Peyer's patch (tissue), 4 donors: ENCODE measurements around the gene ADGRB3. TPM values are rescaled to one million over a fixed set of nuclear protein-coding genes. Genes with fewer than 3 reads are reported as not detected.

Experiments
- DNase-seq, 3 donors: peaks; one replicate each; pipeline ENCODE4 v3.0.0-alpha.2; 2017 to 2019
- H3K27ac ChIP-seq, 4 donors: fragments of 200-600 bp; sonication (generic); one replicate each; pipeline ENCODE4 v1.5.1; 2016 to 2019
- H3K27me3 ChIP-seq, 2 donors: fragments of 200-600 bp; sonication (generic); one replicate each; pipeline ENCODE4 v1.5.1; 2019
- H3K36me3 ChIP-seq, 3 donors: fragments of 200-600 bp; sonication (generic); one replicate each; pipeline ENCODE4 v1.5.1; 2016 to 2019
- H3K4me1 ChIP-seq, 4 donors: fragments of 200-600 bp; sonication (generic); one replicate each; pipeline ENCODE4 v1.5.1; 2016 to 2019
- H3K4me3 ChIP-seq, 4 donors: fragments of 200-600 bp; sonication (generic); 1 replicate in 3 of 4; 2 replicates in 1 of 4; pipeline ENCODE4 v1.5.1; 2016 to 2019; ENCODE audit warnings: mild to moderate bottlenecking in 1 of 4
- H3K9me3 ChIP-seq, 4 donors: fragments of 200-600 bp; sonication (generic); one replicate each; pipeline ENCODE4 v1.5.1; 2016 to 2019; ENCODE audit warnings: mild to moderate bottlenecking in 1 of 4
- CTCF ChIP-seq, 6 experiments: fragments of 450-650 bp in 4 of 6; fragments of 200-600 bp in 2 of 6; sonication (generic) in 1 of 6; IDR thresholded peaks; one replicate each; pipeline ENCODE4 v1.5.1; 2017 to 2019; ENCODE audit warnings: antibody characterized with exemption in 6 of 6, mild to moderate bottlenecking in 3 of 6, moderate library complexity in 1 of 6
- POLR2A ChIP-seq, 2 donors: fragments of 450-650 bp; IDR thresholded peaks; one replicate each; pipeline ENCODE4 v1.5.1; 2017; ENCODE audit warnings: antibody characterized with exemption in 2 of 2, mild to moderate bottlenecking in 2 of 2, moderate library complexity in 2 of 2
- total RNA-seq, 4 donors: library from RNA; depleted of rRNA; stranded (reverse); fragments of >200 nt; gene quantifications; one replicate each; pipeline ENCODE4 v1.1.0, GENCODE V29; 2016

Gene ADGRB3
- total RNA-seq, 4 donors from 2014 or later: 1.2 to 9.9 (median 2.5) TPM

- no peak for DNase-seq
- H3K36me3 ChIP-seq: no peaks in the 10 kb centered on the region
- TF ChIP-seq POLR2A (IDR thresholded peaks at IDR 0.05): no peak
- no peak overlapping the region for H3K4me3 ChIP-seq
- no peak overlapping the region for H3K27ac ChIP-seq
- H3K4me1 ChIP-seq: no peaks in the 10 kb centered on the region
- H3K27me3 ChIP-seq: no peaks in the 10 kb centered on the region
- H3K9me3 ChIP-seq: no peaks in the 10 kb centered on the region
These were observed 18.1 kb downstream of the ADGRB3 start for GRCh38 chr6:68653074-68653705.

- TF ChIP-seq CTCF (IDR thresholded peaks at IDR 0.05) (no peak), POLR2A (IDR thresholded peaks at IDR 0.05) (no peak)
- Histone ChIP-seq H3K27me3 (no peaks in the 10 kb centered on the region), H3K4me3 (no peak overlapping the region), H3K9me3 (no peaks in the 10 kb centered on the region), H3K4me1 (no peaks in the 10 kb centered on the region), H3K36me3 (no peaks in the 10 kb centered on the region), H3K27ac (no peak overlapping the region)
- no peak for DNase-seq
These were observed 18.6 kb downstream of the ADGRB3 start for GRCh38 chr6:68653706-68654089.

GRCh38 chr6:68654134-68654533, 19.1 kb downstream of the ADGRB3 start:
- H3K36me3 ChIP-seq: no peaks in the 10 kb centered on the region

GRCh38 chr6:68655028-68655427, 19.9 kb downstream of the ADGRB3 start:
- no peaks in the 10 kb centered on the region for H3K9me3 ChIP-seq
- H3K4me1 ChIP-seq: no peaks in the 10 kb centered on the region
- TF ChIP-seq CTCF (IDR thresholded peaks at IDR 0.05) (no peak), POLR2A (IDR thresholded peaks at IDR 0.05) (no peak)
- no peaks in the 10 kb centered on the region for H3K36me3 ChIP-seq
- H3K4me3 ChIP-seq: no peak overlapping the region
- no peak for DNase-seq
- no peak overlapping the region for H3K27ac ChIP-seq
- H3K27me3 ChIP-seq: no peaks in the 10 kb centered on the region

More at GRCh38 chr6:68654134-68654533, 19.1 kb downstream of the ADGRB3 start:
- TF ChIP-seq POLR2A (IDR thresholded peaks at IDR 0.05) (no peak), CTCF (IDR thresholded peaks at IDR 0.05) (no peak)
- Histone ChIP-seq H3K27ac (no peak overlapping the region), H3K9me3 (no peaks in the 10 kb centered on the region), H3K27me3 (no peaks in the 10 kb centered on the region), H3K4me3 (no peak overlapping the region), H3K4me1 (no peaks in the 10 kb centered on the region)
- no peak for DNase-seq

GRCh38 chr6:68657374-68658139, 22.5 kb downstream of the ADGRB3 start:
- Histone ChIP-seq H3K4me3 (no peak overlapping the region), H3K4me1 (no peaks in the 10 kb centered on the region), H3K9me3 (no peaks in the 10 kb centered on the region), H3K27ac (no peak overlapping the region), H3K36me3 (no peaks in the 10 kb centered on the region), H3K27me3 (no peaks in the 10 kb centered on the region)
- TF ChIP-seq CTCF (IDR thresholded peaks at IDR 0.05) (no peak), POLR2A (IDR thresholded peaks at IDR 0.05) (no peak)
- no peak for DNase-seq

GRCh38 chr6:68658338-68658737, 23.3 kb downstream of the ADGRB3 start:
- H3K36me3 ChIP-seq: no peaks in the 10 kb centered on the region
- TF ChIP-seq CTCF (IDR thresholded peaks at IDR 0.05): no peak
- TF ChIP-seq POLR2A (IDR thresholded peaks at IDR 0.05): no peak
- H3K27ac ChIP-seq: no peak overlapping the region
- no peaks in the 10 kb centered on the region for H3K9me3 ChIP-seq
- H3K4me3 ChIP-seq: no peak overlapping the region
- H3K4me1 ChIP-seq: no peaks in the 10 kb centered on the region
- no peaks in the 10 kb centered on the region for H3K27me3 ChIP-seq
- no peak for DNase-seq
